ENCODE results near the gene ATP10A.
"Not testable (repeated sequence)": the region's sequence is repeated elsewhere in the genome, so short reads cannot be mapped to it uniquely, and the experiment has no call there.

Gene ATP10A

GRCh38 chr15:25859838-25860645 is 3.1 kb downstream of the ATP10A start:
- DNase-seq (ENCODE audit: low spot score) = peak; percentile 51

- DNase-seq (ENCODE audit: low spot score) = no peak
Measured at GRCh38 chr15:25858952-25859760, 4.0 kb downstream of the ATP10A start.

DNA sequence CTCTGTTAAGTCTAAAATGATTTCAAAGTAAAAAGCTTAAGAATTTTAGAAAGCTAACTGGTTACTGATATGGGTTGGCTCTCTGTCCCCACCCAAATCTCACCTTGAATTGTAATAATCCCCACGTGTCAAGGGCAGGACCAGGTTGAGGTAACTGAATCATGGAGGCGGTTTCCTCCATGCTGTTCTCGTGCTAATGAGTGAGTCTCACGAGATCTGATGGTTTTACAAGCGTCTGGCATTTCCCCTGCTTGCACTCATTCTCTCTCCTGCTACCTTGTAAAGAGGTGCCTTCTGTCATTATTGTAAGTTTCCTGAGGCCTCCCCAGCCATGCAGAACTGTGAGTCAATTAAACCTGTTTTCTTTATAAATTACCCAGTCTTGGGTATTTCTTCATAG is 7.1 kb downstream of the ATP10A start:
- not testable (repeated sequence) for DNase-seq (ENCODE audit: low spot score)

DNA sequence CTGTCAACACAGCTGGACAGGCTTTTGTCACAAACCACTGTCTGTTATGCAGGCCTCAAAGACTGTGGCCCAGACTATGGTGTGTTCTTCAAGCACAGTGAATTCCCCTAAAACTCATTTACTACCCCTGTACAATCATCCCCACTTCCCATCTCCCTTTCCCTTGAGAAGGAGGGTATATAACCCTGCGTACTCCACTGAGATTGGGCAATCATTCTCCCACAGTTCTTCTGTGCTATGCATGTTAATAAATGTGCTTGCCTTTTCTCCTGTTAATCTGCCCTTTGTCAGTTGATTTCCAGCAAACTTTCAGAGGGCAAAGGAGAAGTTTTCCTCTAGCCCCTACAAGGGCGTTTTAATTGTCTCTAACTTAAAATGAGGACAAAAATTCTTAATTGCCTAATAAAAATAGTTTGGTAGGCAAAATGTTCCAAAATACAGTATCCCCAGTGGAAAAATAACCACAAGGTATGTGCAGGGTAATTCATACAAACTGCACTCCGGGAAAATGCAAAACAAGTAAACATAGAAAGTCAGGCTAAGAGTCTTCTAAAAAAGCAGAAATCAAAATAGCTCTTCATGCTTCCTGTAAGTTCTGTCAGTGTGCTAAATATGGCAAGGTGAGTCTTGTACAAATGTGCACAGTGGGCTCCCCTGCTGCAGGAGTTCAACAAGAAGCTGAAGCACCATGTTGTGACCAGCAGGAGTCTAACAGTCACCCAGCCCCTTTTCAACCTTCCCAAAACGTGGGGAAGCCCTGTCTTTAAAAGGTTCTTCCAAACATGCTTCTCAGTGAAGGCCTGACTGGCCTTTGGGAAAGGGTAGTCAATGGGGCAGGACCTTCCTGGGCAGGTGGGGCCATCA is 10.2 kb downstream of the ATP10A start:
- DNase-seq (ENCODE audit: low spot score) = no peak

DNA sequence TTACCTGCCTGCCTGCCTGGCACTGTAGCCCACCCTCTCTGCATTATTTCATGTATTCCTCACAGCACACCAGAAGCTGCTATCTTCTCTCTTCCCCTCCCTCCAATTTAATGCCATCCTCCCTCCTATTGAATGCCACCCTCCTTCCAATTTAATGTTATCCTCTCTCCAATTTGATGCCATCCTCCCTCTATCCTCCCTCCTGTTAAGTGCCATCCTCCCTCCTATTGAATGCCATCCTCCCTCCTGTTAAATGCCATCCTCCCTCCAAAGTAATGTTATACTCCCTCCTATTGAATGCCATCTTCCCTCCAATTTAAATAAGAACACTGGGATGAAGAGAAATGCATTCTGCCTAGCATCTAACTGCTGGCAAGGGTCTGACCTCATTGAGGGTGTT is 11.1 kb downstream of the ATP10A start:
- no peak for DNase-seq (ENCODE audit: low spot score)

DNA sequence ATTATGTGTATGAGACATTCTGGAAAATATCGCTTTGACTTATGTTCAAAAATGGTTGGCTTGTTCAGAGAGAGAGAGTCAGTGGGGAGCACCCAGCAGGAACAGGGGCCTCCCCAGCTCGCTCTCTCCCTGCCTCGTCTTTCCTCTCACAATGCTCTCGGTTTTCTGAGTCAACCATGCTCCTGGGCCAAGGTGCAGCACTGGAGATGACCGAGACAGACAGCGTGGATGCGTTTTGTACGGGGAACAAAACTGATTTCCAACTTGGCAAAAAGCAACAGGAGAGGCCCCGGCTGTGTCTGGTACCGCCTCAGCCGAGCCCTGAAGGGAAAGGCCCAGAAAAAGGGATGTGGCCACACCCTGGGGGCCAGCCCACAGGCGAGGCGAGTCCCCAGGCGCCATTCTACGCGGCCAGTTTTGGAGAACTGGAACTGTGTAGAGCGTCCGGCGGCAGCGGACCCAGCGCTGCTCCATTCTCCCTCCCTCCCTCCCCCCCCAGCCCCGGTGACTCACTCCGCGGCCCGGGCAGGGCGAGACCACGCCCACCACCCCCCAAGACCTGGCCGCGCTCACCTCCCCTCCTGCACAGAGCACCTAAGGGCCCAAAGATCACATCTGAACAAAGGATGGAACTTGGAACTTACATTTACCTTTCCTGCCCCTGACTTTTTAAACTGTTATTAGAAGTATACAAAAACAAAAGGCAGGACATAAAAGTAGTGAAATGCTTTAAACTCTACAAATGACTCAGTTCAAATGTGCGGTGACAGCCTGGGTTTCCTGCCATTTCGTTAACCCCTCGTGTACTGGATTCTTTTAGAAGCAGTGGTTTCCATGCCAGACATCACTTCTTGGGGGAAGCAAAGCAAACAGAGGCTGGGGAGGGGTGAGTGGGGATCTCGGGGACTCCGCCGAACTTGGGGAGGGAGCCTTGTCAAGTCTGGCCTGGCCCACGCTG is 12.7 kb downstream of the ATP10A start:
- DNase-seq (ENCODE audit: low spot score) = peak; percentile 72

DNA sequence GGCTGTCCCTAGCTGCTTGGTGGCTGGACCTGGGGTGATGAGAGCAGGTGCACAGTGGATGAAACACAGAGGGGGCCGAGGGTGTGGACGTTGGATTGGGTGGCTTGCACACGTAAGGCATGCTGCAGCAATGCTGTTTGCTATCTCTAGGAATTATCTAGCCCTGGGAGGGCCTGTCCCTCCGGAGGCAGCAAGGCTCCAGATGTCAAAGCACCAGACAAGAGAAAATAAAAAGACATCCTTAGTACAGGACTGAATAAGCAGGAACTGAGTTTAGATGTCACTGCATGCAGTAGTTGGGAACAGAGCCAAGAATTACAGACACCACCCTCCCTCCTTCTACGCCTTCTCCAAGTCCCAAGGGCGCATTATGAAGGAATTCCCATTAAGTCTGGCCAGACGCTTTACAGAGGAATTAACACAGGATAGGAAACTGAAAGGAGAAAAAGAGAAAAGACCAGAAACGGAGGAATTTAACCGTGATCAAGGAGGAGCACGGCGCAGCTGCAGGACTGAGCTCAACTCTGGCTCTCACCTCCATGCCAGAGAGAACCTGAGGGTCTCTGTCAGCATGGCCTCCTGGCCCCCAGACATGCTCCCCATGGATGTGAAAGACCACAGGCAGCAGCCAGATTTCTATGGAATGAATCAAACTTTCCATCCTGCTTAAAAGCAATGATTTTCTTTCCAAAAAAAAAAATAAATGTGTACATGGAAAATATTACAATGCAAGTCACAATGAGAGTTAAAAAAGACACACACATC is 13.8 kb downstream of the ATP10A start:
- DNase-seq (ENCODE audit: low spot score) = no peak

- no peak for DNase-seq (ENCODE audit: low spot score)
Measured at GRCh38 chr15:25848784-25849156, 14.4 kb downstream of the ATP10A start.

GRCh38 chr15:25848325-25848724 is 14.8 kb downstream of the ATP10A start:
- DNase-seq (ENCODE audit: low spot score) = no peak

GRCh38 chr15:25847051-25847450 is 16.1 kb downstream of the ATP10A start:
- no peak for DNase-seq (ENCODE audit: low spot score)

DNA sequence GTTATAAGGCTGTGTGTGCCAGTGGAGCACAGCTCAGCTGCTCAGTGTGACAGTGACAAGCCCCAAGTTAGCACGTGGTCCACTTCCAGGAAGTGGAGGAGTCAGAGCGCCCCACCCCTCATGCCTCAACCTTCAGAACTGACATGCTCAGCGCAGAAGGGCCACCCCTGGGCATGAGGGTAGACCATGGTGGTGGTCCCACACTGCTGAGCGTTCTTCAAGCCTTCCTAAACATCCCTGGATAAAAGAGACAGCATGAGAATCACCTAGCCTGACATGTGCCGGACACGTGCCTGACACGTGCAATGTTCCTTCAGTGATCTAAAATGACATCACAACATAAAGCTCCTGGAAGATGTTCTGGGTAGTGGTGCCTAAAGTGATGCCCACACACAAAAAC is 16.8 kb downstream of the ATP10A start:
- DNase-seq (ENCODE audit: low spot score) = peak; percentile 61

- no peak for DNase-seq (ENCODE audit: low spot score)
Measured at GRCh38 chr15:25844981-25845680, 18.0 kb downstream of the ATP10A start.

DNA sequence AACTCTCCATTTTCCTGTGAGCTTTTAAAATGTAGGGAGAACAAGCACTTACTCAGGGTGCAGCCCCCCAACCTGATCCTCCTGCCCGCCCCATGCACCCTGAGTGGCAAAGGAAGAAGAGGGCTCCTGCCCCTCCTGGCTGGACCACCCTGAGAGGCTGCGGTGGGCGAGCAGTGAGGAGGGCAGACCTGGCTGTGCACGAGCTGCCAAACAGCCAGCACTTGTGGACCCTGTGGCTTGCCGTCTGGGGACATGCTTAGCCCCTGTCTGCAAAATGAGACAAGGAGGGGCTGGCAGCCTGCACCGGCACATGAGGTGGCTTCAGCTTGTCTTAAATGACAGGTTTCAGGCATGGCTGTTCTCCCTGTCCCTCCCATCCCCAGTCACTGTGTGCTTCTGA is 18.6 kb downstream of the ATP10A start:
- DNase-seq (ENCODE audit: low spot score) = no peak

DNA sequence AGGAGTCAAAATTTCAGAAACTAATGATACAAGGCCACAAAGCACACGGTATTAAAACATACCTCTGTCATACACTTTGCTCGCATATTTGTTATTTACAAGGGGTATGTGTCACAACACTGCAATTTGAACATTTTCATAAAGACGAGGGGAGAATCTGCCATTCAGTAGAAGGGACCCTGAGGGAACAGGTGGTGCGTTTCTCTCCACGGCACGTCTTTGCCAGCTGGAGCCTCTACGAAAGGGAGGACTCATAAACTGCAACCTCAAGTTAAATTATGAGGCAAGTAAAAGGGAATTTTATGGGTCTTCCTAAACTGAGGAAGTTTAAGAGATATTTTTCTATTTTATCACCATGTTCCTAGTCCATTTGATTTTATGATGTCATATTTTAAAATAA is 19.1 kb downstream of the ATP10A start:
- DNase-seq (ENCODE audit: low spot score) = no peak

DNA sequence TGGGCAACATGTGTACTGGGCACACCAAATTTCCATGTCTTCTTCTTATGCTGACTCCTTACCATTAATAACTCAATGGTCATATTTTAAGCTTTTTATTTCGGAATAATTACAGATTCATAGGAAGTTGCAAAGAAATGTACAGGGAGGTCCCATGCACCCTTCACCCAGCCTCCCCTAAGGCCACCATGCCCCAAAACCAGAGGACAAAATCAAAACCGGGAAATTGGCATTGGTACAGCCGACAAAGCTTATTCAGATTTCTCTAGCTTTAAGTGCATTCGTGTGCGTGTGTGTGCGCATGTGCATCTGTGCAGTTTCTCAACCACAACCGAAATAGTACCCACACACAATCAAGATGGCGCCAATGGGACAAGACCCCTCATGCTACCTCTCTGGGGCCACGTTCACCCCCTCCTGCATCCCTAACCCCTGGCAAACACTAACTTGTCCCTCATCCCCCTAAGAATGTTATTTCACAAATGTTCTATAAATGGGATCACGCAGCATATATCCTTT is 23.4 kb downstream of the ATP10A start:
- DNase-seq (ENCODE audit: low spot score) = no peak

GRCh38 chr15:25838871-25839195 is 24.3 kb downstream of the ATP10A start:
- no peak for DNase-seq (ENCODE audit: low spot score)

GRCh38 chr15:25838191-25838870 is 24.8 kb downstream of the ATP10A start:
- DNase-seq (ENCODE audit: low spot score) = no peak

- no peak for DNase-seq (ENCODE audit: low spot score)
Measured at GRCh38 chr15:25832158-25832557, 31.0 kb downstream of the ATP10A start.

DNA sequence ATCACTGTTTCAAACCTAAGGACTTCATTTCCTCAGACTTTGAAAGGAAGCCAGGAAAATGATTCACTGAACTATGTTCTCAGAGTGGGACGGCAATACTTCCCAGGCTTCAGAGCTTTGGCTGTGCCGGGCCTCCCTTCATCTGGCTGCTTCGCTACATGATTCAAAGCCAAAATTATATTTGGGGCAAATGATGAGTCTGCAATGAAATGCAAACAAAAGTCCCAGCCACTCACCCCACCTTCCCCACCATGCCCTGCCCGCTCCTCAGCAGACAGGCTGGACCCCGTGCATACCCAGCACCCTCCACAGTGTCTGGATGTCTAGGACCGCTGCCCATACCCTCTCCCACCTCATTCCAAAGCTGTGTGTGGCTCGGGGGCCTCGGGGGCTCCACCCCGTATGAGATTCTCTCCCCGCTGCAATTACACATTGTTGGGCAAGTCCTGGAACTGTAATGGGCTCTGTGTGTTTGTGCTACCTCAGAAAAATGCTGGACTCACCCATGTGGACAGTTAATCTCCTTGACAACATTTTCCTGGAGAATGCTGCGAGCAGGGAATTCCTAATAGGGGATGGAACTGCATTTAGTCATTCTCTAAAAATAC is 32.2 kb downstream of the ATP10A start:
- DNase-seq (ENCODE audit: low spot score) = no peak
